GM23338 (cell line): ENCODE results near the gene CLSTN2. TPM values are rescaled to one million over a fixed set of nuclear protein-coding genes. Genes with fewer than 3 reads are reported as not detected.

ENCODE experiments used
- ATAC-seq: fragments of 200-7000 bp; cut with Tn5 transposase; 3 replicates; pipeline ENCODE4 v1.9.1; 2020
- DNase-seq: peaks from one replicate; pipeline ENCODE4 v3.0.0-alpha.2; 2015; ENCODE audit warnings: low spot score
- H2AFZ ChIP-seq: fragments of 200-600 bp; sonication (generic); 2 replicates; pipeline ENCODE4 v1.8.0; 2016; ENCODE audit warnings: antibody characterized with exemption, mild to moderate bottlenecking, moderate library complexity
- H3F3A ChIP-seq: fragments of 200-600 bp; sonication (generic); replicated peaks from 2 replicates; pipeline ENCODE4 v1.8.0; 2017; ENCODE audit warnings: antibody characterized with exemption, mixed run types, low read depth
- H3K27ac ChIP-seq: fragments of 200-600 bp; sonication (generic); 2 replicates; pipeline ENCODE4 v1.6.1; 2016; ENCODE audit warnings: low read depth
- H3K27me3 ChIP-seq: fragments of 200-600 bp; sonication (generic); 2 replicates; pipeline ENCODE4 v1.8.0; 2016; ENCODE audit warnings: mild to moderate bottlenecking, mixed run types, moderate library complexity; ENCODE audit not compliant: insufficient read depth
- H3K36me3 ChIP-seq: fragments of 200-600 bp; sonication (generic); 2 replicates; pipeline ENCODE4 v1.8.0; 2016; ENCODE audit warnings: mild to moderate bottlenecking; ENCODE audit not compliant: insufficient read depth
- H3K4me1 ChIP-seq: fragments of 200-600 bp; sonication (generic); 2 replicates; pipeline ENCODE4 v1.8.0; 2016; ENCODE audit warnings: mild to moderate bottlenecking, moderate library complexity; ENCODE audit not compliant: insufficient read depth
- H3K4me2 ChIP-seq: fragments of 200-600 bp; sonication (generic); 2 replicates; pipeline ENCODE4 v1.7.1; 2017; ENCODE audit warnings: mixed run types
- H3K4me3 ChIP-seq: fragments of 200-600 bp; sonication (generic); 2 replicates; pipeline ENCODE4 v1.6.1; 2016; ENCODE audit warnings: mixed run types
- H3K79me2 ChIP-seq: fragments of 200-600 bp; sonication (generic); replicated peaks from 2 replicates; pipeline ENCODE4 v1.8.0; 2017; ENCODE audit warnings: mild to moderate bottlenecking; ENCODE audit not compliant: insufficient read depth
- H3K9me2 ChIP-seq: fragments of 200-600 bp; sonication (generic); 2 replicates; pipeline ENCODE4 v1.8.0; 2017; ENCODE audit not compliant: insufficient read depth
- H4K20me1 ChIP-seq: fragments of 200-600 bp; sonication (generic); replicated peaks from 2 replicates; pipeline ENCODE4 v1.8.0; 2017; ENCODE audit warnings: mild to moderate bottlenecking; ENCODE audit not compliant: insufficient read depth
- H3K27ac Mint-ChIP-seq: 2 replicates; pipeline ENCODE4 v1.8.0; 2020; ENCODE audit warnings: inconsistent platforms, mild to moderate bottlenecking, moderate library complexity, mixed read lengths
- H3K27me3 Mint-ChIP-seq: 3 replicates; pipeline ENCODE4 v1.8.0; 2022; ENCODE audit warnings: low read depth, mild to moderate bottlenecking, moderate library complexity, mixed read lengths, inconsistent platforms; ENCODE audit not compliant: insufficient read depth, poor library complexity
- H3K36me3 Mint-ChIP-seq: 3 replicates; pipeline ENCODE4 v1.8.0; 2021; ENCODE audit warnings: low read depth, mild to moderate bottlenecking, inconsistent platforms, moderate library complexity, mixed read lengths
- H3K4me1 Mint-ChIP-seq: 3 replicates; pipeline ENCODE4 v1.8.0; 2020; ENCODE audit warnings: mild to moderate bottlenecking, inconsistent platforms, mixed read lengths
- H3K4me3 Mint-ChIP-seq: 3 replicates; pipeline ENCODE4 v1.8.0; 2021; ENCODE audit warnings: moderate library complexity, mild to moderate bottlenecking, inconsistent platforms, mixed read lengths
- H3K9me3 Mint-ChIP-seq: 3 replicates; pipeline ENCODE4 v1.8.0; 2020; ENCODE audit warnings: moderate library complexity, mild to moderate bottlenecking, inconsistent platforms, mixed read lengths
- EZH2 ChIP-seq: fragments of 200-600 bp; sonication (generic); IDR thresholded peaks from one replicate; pipeline ENCODE4 v1.8.0; 2017; ENCODE audit warnings: antibody characterized with exemption, mild to moderate bottlenecking, low read depth; ENCODE audit not compliant: unreplicated experiment
- JUNB ChIP-seq: IDR thresholded peaks from one replicate; pipeline ENCODE4 v1.6.1; 2016; ENCODE audit warnings: antibody characterized with exemption; ENCODE audit not compliant: unreplicated experiment
- NANOG ChIP-seq: IDR thresholded peaks from 2 replicates; pipeline ENCODE4 v1.6.1; 2016; ENCODE audit warnings: antibody characterized with exemption, borderline replicate concordance
- ZNF114 ChIP-seq: fragments of 250-450 bp; sonication (Bioruptor Pico); IDR thresholded peaks from 2 replicates; pipeline ENCODE4 v1.5.0; 2020; ENCODE audit warnings: mild to moderate bottlenecking, moderate library complexity
- ZNF331 ChIP-seq: fragments of 250-450 bp; sonication (Bioruptor Pico); IDR thresholded peaks from 2 replicates; pipeline ENCODE4 v1.5.0; 2020; ENCODE audit warnings: low read depth, mild to moderate bottlenecking, moderate library complexity
- polyA plus RNA-seq: library from polyadenylated mRNA; unstranded; fragments of >200 nt; fragmentation: Nextera tagmentation; extraction: Ambion mirVana; gene quantifications from 2 replicates; pipeline ENCODE4 v1.2.1, GENCODE V29; 2016
- total RNA-seq: library from RNA; depleted of rRNA; stranded (reverse); fragments of >200 nt; shearing (Covaris generic); gene quantifications from 2 replicates; pipeline ENCODE4 v1.2.3, GENCODE V29; 2014
- TF ChIP-seq, protein P1 (sequence below), 2 experiments: fragments of 200-600 bp in 1 of 2; sonication (generic) in 1 of 2; conservative IDR thresholded peaks; 2 replicates each; pipeline versions ENCODE4 v1.5.1 to v1.6.1; 2016 to 2017; ENCODE audit warnings: antibody characterized with exemption in 2 of 2, low read depth in 2 of 2, mild to moderate bottlenecking in 2 of 2, moderate library complexity in 1 of 2
- TF ChIP-seq, protein P2 (sequence below): IDR thresholded peaks from one replicate; pipeline ENCODE4 v1.6.1; 2018; ENCODE audit warnings: antibody characterized with exemption; ENCODE audit not compliant: unreplicated experiment
- TF ChIP-seq, protein P3 (sequence below): fragments of 250-450 bp; sonication (Bioruptor Pico); IDR thresholded peaks from 2 replicates; pipeline ENCODE4 v1.5.0; 2020; ENCODE audit warnings: mild to moderate bottlenecking, moderate library complexity

The CLSTN2 gene
- total and polyA plus RNA-seq, 2 experiments from 2014 or later = 0.11 to 0.83 TPM

DNA sequence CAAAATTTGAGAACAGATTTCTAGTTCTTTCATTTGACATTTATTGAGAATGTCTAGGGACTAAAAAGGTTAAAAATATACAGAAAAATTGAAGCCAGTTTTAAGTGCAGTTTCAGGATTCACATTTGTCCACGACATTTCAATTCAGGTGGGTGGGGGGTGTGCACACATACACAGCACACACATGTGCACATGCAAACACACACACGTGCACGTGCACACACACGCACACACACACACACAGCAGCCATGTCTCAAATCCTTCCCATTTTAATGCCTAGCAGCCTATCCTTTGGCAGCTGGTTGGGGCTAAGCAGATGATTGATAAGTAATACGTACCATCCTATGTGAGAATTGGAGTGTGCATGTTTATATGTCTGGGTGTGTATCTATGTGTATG, 504.5 kb downstream of the CLSTN2 start (continued):
- TF ChIP-seq NANOG = no peak
- TF ChIP-seq, protein P1, sequence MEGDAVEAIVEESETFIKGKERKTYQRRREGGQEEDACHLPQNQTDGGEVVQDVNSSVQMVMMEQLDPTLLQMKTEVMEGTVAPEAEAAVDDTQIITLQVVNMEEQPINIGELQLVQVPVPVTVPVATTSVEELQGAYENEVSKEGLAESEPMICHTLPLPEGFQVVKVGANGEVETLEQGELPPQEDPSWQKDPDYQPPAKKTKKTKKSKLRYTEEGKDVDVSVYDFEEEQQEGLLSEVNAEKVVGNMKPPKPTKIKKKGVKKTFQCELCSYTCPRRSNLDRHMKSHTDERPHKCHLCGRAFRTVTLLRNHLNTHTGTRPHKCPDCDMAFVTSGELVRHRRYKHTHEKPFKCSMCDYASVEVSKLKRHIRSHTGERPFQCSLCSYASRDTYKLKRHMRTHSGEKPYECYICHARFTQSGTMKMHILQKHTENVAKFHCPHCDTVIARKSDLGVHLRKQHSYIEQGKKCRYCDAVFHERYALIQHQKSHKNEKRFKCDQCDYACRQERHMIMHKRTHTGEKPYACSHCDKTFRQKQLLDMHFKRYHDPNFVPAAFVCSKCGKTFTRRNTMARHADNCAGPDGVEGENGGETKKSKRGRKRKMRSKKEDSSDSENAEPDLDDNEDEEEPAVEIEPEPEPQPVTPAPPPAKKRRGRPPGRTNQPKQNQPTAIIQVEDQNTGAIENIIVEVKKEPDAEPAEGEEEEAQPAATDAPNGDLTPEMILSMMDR (conservative IDR thresholded peaks at IDR 0.05; ENCODE audit: low read depth in 2 of 2) = no peak

DNA sequence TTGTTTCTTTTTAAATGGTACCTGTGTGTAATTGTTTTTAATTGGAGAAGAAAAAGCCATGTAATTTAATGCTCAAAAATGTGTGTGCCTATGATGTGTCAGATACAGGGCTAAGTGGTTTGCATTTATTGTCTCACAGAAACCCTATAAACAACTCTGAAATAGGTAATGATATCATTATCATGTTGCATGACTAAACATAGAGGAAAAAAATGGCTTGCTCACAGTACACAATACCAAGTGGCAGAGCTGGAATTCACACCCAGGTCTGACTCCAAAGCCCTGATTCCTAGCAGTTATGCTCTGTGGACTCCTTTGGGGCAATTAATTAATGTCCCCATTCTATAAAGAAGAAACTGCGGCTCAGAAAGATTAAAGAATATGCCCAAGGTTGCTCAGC, 505.5 kb downstream of the CLSTN2 start:
- H3K4me3 ChIP-seq = no peak overlapping the region
- no peaks in the 10 kb centered on the region; the same call in 2 of the 3 replicates for H3K4me1 Mint-ChIP-seq
- no peak overlapping the region for H3K27ac Mint-ChIP-seq
- H3K9me3 Mint-ChIP-seq = no peaks in the 10 kb centered on the region
- DNase-seq (no peak), ATAC-seq (no peak)
- H3K4me2 ChIP-seq = no peak overlapping the region
- peaks cover under 1% of the 10 kb centered on the region; the same call in 1 of the 2 replicates for H3K9me2 ChIP-seq
- H3K27ac ChIP-seq = no peak overlapping the region
- H3K4me1 ChIP-seq = no peaks in the 10 kb centered on the region
- H3K27me3 Mint-ChIP-seq = no peaks in the 10 kb centered on the region
- no peaks in the 10 kb centered on the region for H3K79me2 ChIP-seq
- no peaks in the 10 kb centered on the region for H3K36me3 Mint-ChIP-seq
- TF ChIP-seq EZH2 (no peak), ZNF331 (CRISPR knock-in tag) (no peak), NANOG (no peak), ZNF114 (CRISPR knock-in tag) (no peak), JUNB (no peak)
- TF ChIP-seq, protein P2, sequence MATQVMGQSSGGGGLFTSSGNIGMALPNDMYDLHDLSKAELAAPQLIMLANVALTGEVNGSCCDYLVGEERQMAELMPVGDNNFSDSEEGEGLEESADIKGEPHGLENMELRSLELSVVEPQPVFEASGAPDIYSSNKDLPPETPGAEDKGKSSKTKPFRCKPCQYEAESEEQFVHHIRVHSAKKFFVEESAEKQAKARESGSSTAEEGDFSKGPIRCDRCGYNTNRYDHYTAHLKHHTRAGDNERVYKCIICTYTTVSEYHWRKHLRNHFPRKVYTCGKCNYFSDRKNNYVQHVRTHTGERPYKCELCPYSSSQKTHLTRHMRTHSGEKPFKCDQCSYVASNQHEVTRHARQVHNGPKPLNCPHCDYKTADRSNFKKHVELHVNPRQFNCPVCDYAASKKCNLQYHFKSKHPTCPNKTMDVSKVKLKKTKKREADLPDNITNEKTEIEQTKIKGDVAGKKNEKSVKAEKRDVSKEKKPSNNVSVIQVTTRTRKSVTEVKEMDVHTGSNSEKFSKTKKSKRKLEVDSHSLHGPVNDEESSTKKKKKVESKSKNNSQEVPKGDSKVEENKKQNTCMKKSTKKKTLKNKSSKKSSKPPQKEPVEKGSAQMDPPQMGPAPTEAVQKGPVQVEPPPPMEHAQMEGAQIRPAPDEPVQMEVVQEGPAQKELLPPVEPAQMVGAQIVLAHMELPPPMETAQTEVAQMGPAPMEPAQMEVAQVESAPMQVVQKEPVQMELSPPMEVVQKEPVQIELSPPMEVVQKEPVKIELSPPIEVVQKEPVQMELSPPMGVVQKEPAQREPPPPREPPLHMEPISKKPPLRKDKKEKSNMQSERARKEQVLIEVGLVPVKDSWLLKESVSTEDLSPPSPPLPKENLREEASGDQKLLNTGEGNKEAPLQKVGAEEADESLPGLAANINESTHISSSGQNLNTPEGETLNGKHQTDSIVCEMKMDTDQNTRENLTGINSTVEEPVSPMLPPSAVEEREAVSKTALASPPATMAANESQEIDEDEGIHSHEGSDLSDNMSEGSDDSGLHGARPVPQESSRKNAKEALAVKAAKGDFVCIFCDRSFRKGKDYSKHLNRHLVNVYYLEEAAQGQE = no peak
- no peaks in the 10 kb centered on the region for H3K36me3 ChIP-seq
- no peak overlapping the region for H3K4me3 Mint-ChIP-seq
- no peak overlapping the region for H2AFZ ChIP-seq
- H4K20me1 ChIP-seq = no peaks in the 10 kb centered on the region
- no peaks in the 10 kb centered on the region for H3F3A ChIP-seq
- no peaks in the 10 kb centered on the region for H3K27me3 ChIP-seq

DNA sequence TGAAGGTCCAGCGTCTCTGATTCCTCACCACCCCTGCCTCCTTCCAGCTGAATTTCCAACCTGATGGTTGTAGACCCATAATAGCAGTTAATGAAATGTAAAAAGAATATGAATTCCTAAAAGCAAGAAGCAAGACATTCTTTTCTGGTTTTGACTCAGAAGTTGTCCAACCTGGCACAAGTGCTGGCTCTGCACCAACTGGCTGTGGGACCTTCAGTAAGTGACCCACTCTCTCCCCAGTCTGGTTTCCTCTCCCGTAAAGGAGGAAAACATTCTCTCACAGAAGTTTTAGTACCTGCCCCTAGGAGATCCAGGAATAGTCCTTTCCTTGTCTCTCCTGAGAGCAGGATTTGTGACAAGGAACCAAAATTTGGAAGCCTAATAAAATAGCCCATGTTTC, 506.0 kb downstream of the CLSTN2 start:
- Mint-ChIP-seq H3K4me1 (no peaks in the 10 kb centered on the region; the same call in 2 of the 3 replicates), H3K27ac (no peak overlapping the region), H3K4me3 (no peak overlapping the region), H3K36me3 (no peaks in the 10 kb centered on the region), H3K27me3 (no peaks in the 10 kb centered on the region), H3K9me3 (no peaks in the 10 kb centered on the region)
- Histone ChIP-seq H2AFZ (no peak overlapping the region), H3K4me1 (no peaks in the 10 kb centered on the region), H3K27ac (no peak overlapping the region), H3K4me3 (no peak overlapping the region), H3K36me3 (no peaks in the 10 kb centered on the region), H3K4me2 (no peak overlapping the region), H3K27me3 (no peaks in the 10 kb centered on the region), H3F3A (no peaks in the 10 kb centered on the region), H3K9me2 (no peaks in the 10 kb centered on the region; the same call in 1 of the 2 replicates), H4K20me1 (no peaks in the 10 kb centered on the region), H3K79me2 (no peaks in the 10 kb centered on the region)
- DNase-seq (no peak), ATAC-seq (no peak)
- TF ChIP-seq, protein P3, sequence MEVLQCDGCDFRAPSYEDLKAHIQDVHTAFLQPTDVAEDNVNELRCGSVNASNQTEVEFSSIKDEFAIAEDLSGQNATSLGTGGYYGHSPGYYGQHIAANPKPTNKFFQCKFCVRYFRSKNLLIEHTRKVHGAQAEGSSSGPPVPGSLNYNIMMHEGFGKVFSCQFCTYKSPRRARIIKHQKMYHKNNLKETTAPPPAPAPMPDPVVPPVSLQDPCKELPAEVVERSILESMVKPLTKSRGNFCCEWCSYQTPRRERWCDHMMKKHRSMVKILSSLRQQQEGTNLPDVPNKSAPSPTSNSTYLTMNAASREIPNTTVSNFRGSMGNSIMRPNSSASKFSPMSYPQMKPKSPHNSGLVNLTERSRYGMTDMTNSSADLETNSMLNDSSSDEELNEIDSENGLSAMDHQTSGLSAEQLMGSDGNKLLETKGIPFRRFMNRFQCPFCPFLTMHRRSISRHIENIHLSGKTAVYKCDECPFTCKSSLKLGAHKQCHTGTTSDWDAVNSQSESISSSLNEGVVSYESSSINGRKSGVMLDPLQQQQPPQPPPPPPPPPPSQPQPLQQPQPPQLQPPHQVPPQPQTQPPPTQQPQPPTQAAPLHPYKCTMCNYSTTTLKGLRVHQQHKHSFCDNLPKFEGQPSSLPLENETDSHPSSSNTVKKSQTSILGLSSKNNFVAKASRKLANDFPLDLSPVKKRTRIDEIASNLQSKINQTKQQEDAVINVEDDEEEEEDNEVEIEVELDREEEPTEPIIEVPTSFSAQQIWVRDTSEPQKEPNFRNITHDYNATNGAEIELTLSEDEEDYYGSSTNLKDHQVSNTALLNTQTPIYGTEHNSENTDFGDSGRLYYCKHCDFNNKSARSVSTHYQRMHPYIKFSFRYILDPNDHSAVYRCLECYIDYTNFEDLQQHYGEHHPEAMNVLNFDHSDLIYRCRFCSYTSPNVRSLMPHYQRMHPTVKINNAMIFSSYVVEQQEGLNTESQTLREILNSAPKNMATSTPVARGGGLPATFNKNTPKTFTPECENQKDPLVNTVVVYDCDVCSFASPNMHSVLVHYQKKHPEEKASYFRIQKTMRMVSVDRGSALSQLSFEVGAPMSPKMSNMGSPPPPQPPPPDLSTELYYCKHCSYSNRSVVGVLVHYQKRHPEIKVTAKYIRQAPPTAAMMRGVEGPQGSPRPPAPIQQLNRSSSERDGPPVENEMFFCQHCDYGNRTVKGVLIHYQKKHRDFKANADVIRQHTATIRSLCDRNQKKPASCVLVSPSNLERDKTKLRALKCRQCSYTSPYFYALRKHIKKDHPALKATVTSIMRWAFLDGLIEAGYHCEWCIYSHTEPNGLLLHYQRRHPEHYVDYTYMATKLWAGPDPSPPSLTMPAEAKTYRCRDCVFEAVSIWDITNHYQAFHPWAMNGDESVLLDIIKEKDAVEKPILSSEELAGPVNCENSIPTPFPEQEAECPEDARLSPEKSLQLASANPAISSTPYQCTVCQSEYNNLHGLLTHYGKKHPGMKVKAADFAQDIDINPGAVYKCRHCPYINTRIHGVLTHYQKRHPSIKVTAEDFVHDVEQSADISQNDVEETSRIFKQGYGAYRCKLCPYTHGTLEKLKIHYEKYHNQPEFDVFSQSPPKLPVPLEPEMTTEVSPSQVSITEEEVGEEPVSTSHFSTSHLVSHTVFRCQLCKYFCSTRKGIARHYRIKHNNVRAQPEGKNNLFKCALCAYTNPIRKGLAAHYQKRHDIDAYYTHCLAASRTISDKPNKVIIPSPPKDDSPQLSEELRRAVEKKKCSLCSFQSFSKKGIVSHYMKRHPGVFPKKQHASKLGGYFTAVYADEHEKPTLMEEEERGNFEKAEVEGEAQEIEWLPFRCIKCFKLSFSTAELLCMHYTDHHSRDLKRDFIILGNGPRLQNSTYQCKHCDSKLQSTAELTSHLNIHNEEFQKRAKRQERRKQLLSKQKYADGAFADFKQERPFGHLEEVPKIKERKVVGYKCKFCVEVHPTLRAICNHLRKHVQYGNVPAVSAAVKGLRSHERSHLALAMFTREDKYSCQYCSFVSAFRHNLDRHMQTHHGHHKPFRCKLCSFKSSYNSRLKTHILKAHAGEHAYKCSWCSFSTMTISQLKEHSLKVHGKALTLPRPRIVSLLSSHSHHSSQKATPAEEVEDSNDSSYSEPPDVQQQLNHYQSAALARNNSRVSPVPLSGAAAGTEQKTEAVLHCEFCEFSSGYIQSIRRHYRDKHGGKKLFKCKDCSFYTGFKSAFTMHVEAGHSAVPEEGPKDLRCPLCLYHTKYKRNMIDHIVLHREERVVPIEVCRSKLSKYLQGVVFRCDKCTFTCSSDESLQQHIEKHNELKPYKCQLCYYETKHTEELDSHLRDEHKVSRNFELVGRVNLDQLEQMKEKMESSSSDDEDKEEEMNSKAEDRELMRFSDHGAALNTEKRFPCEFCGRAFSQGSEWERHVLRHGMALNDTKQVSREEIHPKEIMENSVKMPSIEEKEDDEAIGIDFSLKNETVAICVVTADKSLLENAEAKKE = no peak
